GM04503 (cell line): Measurements from ENCODE around the gene UROS.

ENCODE experiments used
- DNase-seq: peaks from one replicate; pipeline ENCODE4 v3.0.0-alpha.2; 2012; ENCODE audit warnings: low read depth

Gene UROS

GRCh38 chr10:125788156-125789034 lies 34.7 kb downstream of the UROS start:
- no peak for DNase-seq

GRCh38 chr10:125785791-125786190 lies 37.3 kb downstream of the UROS start:
- no peak for DNase-seq

GRCh38 chr10:125783957-125784356 lies 39.1 kb downstream of the UROS start:
- DNase-seq: no peak

- no peak for DNase-seq
These were observed 39.6 kb downstream of the UROS start for GRCh38 chr10:125783408-125783807.

- no peak for DNase-seq
These were observed 40.4 kb downstream of the UROS start for GRCh38 chr10:125782616-125783015.

DNA sequence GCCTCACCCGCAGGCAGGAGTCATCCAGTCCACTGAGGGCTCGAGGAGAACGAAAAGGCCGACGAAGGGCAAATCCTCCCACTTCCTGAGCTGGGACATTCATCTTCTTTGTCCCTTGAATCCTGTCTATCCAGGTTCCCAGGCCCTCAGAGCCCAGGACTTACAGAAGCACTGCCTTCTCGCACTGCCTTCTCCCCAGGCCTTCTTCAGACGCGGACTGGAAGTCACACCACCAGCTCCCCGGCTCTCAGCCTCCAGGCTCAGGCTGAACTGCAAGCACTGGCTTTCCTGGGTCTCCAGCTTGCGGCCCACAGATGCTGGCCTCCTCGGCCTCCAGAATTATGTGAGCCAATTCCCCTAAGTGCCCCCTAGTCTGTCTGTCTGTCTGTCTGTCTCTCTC lies 41.0 kb downstream of the UROS start:
- DNase-seq: no peak

DNA sequence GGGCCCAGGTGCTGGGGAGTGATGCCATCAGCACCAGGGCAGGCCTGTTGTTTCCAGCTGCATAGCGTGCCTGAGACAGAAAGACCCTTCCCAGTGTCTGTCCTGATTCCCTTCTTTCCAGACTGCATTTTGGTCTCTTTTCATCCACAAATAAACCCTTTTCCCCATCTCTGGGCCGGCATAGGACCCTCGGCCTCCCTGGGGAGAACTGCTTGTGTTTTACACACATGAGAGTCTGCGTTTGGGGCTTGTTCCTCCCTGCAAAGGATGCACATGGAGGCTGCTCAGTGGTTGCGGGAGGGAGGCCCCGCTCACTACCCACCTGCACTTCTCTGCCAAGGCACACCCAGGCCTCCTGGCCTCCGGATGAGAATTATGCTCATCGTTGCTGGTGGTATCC lies 41.7 kb downstream of the UROS start:
- DNase-seq: no peak

DNA sequence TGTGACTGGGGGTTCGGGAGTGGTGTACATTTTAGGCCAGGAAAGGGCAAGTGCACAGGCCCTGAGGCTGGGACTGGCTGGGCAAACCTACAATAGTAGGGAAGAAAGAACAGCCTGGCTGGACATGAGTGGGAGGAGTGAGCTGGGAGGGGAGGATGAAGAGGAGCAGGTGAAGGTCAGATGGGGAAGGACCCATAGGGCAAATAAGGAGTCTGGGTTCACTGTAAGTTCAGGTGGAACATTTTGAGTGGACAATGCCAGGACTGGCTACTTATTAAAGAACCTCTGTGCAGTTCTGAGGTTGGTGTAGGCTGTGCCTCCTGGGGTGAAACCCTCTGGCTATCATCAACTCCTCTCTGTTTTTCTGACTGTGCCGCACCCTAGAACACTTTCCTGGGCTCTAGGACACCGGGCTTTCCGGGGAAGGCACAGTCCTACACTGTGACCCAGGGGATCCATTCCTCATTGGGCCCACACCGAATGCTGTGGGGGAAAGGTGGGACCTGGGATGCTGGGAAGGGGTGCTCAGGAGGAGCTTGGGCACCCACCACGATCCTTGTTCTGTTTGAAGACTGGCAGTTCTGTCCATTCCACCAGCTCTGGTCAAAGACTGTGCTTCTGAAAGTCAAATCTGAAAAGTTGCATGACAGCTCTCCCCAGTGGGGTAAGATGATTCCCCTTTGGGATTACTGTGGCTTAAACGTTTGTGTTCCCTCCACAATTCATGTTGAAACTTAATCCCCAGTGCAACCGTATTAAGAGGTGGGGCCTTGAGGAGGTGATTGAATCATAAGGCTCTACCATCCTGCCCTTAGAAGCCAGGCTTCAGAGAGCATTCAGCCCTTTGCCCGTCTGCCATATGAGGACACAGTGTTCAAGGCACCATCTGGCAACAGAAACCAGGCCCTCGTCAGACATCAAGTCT lies 43.4 kb downstream of the UROS start:
- no peak for DNase-seq

GRCh38 chr10:125778556-125778955 lies 44.5 kb downstream of the UROS start:
- DNase-seq: no peak

GRCh38 chr10:125777806-125778205 lies 45.3 kb downstream of the UROS start:
- DNase-seq: no peak

- DNase-seq: no peak
These were observed 47.5 kb downstream of the UROS start, which contains the start of gene MMP21 for GRCh38 chr10:125775491-125776106. Gene MMP21 (minus strand): TSS chr10:125775821. CDS start chr10:125775821, 0 bp downstream.

DNA sequence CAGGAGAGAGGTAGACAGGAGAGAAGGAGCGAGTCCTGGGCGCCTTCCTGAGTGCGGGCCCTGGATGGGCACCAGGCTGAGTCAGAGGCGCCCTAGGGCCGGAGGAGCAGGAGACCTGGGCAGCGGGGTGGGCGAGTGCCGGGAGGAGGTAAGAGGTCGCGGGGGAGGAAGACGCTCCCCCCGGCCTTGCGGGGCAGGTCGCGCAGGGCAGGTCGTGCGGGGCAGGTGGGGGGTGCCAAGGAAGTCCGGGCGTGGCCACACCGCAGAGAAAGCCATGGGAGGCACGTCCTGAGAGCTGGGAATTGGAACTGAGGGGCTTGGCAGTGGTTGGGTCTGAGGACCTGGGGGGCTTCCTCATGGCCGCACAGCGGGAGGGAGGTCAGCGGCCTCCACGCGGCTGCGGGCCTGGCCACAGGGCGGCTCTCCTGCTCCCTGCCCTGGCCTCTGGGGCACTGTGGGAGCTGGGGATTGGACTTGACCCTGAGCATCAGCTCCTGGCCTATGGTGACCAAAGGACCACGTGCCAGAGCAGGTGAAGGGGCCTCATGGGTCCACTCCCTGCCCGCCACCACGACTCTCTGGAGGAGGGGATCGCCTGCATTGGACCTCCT lies 48.4 kb downstream of the UROS start:
- DNase-seq: no peak

GRCh38 chr10:125773687-125774543 lies 49.1 kb downstream of the UROS start:
- DNase-seq: no peak

- no peak for DNase-seq
These were observed 50.2 kb downstream of the UROS start for GRCh38 chr10:125772864-125773180.

DNA sequence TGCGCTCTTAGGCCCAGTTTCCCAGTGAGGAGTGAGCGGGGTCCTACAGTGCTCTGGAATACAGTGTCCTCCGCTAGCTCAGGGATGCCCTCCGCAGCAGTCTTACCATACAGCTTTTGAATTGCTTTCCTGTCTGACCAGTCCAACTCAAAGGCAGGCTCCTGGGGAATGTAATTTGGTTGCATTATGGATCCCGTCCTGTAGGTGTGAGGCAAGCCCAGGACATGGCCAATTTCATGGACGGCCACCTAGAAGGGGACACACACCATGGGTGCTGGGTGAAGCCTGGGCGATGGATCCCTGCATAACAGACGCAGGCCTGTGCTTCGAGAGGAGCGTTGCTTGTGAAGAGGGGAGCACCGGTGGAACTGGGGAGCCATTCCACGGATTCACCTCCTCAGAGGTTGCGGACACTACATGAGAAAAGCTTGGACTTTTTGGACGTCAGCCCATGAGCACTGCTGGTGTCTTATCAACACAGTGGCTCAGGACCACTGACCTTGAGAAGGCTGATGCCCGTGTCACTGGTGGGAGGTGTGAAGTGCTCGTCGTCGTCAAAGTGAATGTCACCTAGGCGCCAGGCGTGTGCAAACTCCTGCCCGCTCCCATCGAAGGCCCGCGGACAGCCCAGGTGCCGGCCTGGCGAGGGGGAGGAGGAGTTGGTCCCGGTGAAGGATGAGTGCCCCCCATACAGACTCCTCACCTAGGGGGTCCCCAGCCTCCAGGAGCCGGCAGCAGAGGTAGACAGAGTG lies 50.8 kb downstream of the UROS start:
- DNase-seq: no peak

DNA sequence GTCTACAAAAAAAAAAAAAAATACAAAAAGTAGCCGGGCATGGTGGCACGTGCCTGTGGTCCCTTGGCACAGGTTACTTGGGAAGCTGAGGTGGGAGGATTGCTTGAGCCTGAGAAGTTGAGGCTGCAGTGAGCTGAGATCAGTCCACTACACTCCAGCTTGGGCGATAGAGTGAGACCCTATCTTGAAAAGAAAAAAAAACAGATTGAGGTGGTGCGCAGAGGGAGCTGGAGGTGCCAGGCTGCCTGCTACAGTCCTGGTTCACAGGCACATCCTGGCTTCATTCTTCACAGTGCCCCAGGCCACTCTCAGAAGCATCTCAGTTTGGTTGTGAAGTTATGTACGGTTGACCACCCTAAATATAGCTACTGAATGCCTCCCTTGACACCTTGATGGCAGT lies 52.2 kb downstream of the UROS start:
- no peak for DNase-seq

GRCh38 chr10:125769175-125769574 lies 53.9 kb downstream of the UROS start:
- DNase-seq: no peak

DNA sequence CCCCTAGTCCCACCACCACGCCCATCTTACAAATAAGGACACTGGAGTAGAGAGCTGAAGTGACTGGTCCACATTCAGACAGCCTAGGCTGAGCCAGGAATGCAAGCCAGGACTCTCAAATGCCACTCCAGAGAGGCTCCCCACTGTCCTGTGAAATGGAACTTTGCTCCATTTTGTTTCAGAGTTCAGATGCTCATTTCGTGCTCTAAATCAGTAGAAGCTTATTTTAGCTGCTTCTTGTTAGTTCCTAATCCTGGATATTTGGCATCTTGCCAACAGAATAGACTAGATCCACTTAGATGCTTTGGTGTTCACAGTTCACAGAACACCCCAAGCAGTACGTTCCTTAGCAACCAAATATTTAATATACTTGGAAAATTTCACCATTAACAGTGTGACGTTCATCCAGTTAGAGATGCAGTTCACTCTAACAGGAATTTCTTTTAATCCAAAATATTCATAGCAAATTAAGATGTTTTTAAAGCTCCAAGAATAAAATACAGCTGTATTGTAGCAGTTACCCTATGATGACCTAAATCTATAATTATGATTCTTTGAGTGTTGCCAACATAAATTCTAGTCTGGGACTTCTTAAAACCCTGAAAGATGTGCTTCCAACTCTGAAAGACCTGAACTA lies 54.7 kb downstream of the UROS start:
- DNase-seq: no peak

- DNase-seq: no peak
These were observed 56.5 kb downstream of the UROS start for GRCh38 chr10:125766511-125766910.

- DNase-seq: no peak
These were observed 57.2 kb downstream of the UROS start for GRCh38 chr10:125765835-125766234.
